Fibroblast of skin of left biceps (primary cell): ENCODE measurements around the gene LRRC37A2.
"Not testable (repeated sequence)": the region's sequence is repeated elsewhere in the genome, so short reads cannot be mapped to it uniquely, and the experiment has no call there.

Experiments
- DNase-seq, 2 experiments: peaks; one replicate each; pipeline ENCODE4 v3.0.0-alpha.2; 2013; ENCODE audit warnings: low read depth in 2 of 2

The LRRC37A2 gene

DNA sequence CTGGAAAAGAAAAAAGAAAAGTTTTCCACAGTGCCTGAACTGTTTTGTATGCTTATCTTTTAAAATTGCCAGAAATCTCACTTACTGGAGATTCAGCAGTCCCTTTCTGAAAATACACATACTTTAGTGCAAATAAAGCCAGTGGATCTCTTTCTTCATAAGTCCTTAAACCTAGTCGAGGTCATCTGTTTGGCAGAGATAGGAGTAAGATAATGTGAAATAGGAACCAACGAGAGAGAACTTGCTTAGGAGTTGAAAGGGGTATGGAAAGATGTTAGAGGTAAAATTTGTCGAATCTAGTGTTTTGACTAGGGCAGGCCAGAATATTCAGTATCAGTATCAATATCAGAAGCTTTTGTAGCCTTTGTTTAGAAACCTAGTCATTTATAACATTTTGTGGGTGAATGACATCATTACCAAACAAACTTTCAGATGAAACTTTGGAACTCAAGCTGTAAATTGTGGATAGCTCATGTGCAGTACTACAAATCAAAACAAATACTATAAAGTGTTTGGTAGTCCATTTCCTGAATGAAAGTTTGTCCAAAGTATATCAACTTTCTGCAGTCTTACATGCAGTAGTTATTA lies 86.2 kb downstream of the LRRC37A2 start:
- DNase-seq: not testable (repeated sequence)

- DNase-seq: not testable (repeated sequence)
Measured at GRCh38 chr17:46600767-46601166, 88.5 kb downstream of the LRRC37A2 start.

DNA sequence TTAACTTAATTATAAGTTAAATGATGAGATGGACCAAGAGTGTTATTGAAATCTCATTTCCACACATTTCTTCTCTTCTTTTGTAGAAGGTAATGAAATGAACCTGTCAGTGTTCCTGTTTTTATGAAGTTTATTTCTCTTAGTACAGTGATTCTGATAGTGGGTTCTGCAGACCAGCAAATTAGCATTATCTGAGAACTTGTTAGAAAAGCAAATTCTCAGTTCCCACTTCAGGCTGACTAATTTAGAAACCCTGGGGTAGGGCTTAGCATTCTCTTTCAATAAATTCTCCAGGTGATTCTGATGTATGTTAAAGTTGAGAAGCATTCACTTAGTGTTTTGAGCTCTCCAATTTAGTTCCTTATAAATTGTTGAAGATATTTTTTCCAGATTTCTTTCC lies 90.9 kb downstream of the LRRC37A2 start:
- not testable (repeated sequence) for DNase-seq
